HG03521 (cell line): Measurements from ENCODE around the gene ABT1.
"Not testable (repeated sequence)": the region's sequence is repeated elsewhere in the genome, so short reads cannot be mapped to it uniquely, and the experiment has no call there.

ENCODE experiments used
- ATAC-seq: cut with Tn5 transposase; IDR thresholded peaks from one replicate; pipeline ENCODE4 v1.9.1; 2021; ENCODE audit warnings: mild to moderate bottlenecking, moderate library complexity; ENCODE audit not compliant: unreplicated experiment

ABT1 gene

GRCh38 chr6:26596579-26597388, at the start of gene ABT1:
ABT1 (plus strand) TSS chr6:26596953; CDS start chr6:26596983, 30 bp downstream.
- peak; percentile 79 for ATAC-seq

GRCh38 chr6:26547363-26547762, 49.4 kb upstream of the ABT1 start:
- not testable (repeated sequence) for ATAC-seq

- no peak for ATAC-seq
Observed at GRCh38 chr6:26550250-26550993, 46.3 kb upstream of the ABT1 start.

- ATAC-seq: no peak
Observed at GRCh38 chr6:26552205-26552604, 44.5 kb upstream of the ABT1 start.

- ATAC-seq: no peak
Observed at GRCh38 chr6:26552640-26553188, 44.0 kb upstream of the ABT1 start.

DNA sequence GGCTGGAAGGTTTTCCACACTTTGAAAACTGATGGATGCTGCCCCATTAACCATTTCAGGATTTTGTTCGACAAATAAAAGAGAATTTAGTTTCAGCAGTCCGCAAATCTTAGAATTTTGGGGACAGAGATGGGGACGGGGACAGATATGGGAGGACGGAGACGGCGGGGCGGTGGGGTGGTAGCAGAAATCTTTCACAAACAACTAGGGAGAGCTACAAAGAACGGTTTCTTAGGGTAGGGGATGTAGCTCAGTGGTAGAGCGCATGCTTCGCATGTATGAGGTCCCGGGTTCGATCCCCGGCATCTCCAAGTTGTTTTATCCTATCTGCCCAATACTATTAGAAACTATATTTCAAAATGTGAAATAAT, 43.5 kb upstream of the ABT1 start:
- peak; percentile 52 for ATAC-seq

DNA sequence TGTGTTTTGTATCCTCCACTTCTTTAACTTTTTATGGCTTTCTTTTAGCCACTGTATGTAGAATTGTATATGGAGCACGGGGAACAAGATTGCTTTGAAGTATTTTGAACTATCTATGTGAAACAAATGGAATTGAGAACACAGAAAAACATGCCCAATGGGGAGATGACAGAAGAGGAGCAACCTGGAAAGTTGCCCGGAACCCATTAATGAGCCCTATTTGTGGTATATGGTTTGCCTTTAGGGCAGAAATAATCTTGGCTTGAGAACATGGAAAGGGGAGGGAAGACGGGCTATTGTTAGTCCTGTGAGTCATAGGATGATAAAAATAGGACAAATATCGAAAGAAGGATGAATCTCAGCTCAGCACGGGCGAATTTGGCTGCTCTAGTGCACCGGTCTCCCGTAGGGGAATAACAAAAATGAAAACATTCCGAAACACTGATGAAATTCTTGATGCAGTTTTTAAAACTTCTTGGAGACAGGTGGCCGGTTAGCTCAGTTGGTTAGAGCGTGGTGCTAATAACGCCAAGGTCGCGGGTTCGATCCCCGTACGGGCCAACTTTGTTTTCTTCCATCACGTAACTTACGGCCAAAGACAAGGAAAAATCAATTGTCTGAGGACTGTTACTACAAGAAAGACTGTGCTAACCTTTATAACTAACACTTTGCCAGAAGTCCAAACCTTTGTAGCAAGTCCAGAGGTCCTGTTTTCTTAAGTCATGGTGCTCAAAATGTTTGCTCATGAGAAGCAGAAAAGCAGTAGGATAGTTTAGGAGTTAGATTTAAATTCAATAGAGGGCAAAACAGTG, 42.9 kb upstream of the ABT1 start:
- ATAC-seq: no peak

GRCh38 chr6:26554447-26554696, 42.4 kb upstream of the ABT1 start:
- ATAC-seq: no peak

DNA sequence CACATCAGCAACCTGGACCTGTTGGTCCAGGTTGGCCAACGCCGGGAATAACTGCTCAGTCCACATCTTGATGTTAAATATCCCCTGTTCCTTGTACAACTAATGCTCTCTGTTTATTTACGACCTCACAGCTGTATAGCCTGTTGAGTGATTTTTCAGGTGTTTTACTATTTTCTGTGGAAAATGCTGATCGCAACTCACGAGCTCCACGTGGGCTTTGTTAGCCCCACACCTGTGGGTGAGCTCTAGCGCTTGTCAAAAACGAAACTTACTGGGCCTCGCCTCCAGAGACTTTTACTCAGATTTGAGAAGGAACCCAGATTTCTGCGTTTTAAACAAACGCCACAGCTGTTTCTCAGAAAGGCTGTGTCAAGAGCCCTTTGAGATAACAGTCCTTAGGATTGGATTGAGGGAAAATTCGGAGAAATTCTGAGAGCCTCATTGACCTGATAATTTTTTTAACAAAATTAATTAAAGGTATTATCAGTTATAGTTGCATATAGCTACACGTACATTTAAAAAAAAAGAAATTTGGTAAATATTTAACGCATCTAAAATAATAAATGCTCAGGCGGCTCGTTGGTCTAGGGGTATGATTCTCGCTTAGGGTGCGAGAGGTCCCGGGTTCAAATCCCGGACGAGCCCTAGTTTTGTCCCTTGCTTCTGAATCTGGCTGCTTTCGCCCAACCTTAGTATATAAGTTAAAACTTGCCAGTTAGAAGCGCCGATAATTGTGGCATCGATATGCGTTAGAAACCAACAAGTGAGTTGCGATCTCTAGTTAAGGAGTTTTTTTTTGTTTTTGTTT, 41.9 kb upstream of the ABT1 start:
- no peak for ATAC-seq

DNA sequence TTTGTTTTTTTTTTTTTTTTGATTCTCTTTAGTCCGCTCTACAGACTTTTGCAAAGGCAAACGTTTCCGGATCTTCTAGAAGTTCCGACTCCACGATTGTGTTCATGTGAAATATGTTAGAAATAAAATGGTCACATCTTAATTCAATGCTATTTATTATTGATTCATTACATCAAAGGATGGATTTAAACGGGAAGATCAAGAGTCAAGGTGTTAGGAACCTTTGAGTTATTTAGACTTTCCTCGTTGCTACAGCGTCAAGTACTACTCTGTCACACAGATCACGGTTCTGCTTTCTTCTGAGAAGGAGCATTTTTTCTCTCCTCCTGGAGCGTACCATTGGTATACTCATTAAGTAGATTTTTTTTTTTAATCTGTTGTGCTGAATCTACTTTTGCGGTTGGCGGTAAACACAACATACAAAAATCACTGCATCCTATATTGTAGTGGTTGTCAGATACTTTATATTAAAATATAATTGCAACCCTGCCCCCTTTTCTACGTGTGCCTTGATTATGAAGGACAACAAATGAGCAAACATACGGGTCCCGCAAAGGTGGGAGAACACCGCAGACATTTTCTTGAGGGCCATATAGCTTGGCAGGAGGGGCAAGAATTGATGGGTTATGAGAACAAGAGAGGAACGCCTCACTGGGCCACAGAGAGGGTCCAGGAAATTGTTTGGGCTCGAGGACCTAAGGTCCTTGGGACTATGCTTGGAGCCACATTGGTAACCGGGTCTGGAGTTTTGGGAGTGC, 41.1 kb upstream of the ABT1 start:
- ATAC-seq: no peak

GRCh38 chr6:26556263-26557070, 40.3 kb upstream of the ABT1 start:
- no peak for ATAC-seq

DNA sequence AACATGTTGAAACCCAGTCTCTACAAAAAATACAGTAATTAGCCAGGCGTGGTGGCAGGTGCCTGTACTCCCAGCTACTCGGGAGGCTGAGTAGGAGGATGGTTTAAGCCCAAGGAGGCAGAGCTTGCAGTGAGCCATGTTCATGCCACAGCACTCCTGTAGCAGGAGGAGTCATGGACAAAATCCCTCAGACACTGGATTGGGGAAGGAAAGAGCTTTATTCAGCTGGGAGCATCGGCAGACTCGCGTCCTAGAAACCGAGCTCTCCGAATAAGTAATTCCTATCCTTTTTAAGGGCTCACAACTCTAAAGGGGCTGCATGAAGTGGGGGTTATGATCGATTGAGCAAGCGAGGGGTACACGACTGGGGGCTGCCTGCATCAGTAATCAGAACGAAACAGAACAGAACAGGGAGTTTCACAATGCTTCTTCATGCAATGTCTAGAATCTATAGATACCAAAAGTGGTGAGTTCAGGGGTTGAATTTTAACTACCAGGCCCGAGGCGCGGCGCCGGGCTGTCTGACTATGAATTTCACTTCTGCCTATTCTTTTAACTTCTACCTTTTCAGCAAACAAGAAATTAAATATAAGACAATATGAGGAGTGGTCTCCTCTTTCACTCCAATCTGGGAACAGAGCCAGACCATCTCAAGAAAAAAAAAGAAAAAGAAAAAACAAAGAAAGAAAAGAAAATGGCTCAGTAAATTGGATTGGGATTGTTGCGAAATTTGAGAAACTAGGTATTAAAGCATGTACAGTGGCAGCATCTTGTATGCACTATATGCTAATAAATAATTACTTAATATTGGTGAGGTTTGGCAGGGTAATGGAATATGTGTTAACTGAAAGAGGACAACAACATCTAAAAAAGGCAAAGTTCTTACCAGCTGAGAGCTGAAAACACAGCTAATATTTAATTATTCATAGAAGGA, 35.0 kb upstream of the ABT1 start:
- no peak for ATAC-seq

GRCh38 chr6:26563488-26563887, 33.3 kb upstream of the ABT1 start:
- ATAC-seq: no peak

GRCh38 chr6:26568601-26569432, 27.9 kb upstream of the ABT1 start:
- ATAC-seq: peak; percentile 75

DNA sequence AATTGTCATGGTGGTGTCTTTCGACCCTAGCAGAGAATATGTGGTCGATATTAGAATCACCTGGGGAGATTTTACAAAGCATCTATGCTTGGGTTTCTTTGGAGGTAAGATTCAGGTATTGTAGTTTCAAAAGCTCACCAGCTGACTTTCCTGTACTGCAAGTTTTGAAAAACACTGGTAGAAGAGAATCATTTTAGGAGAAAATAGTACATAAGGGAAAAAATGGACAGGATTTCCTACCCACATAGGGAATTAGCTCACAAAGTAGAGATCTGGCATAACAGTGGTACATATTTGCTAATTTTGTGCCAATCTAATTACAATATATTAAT, 27.4 kb upstream of the ABT1 start:
- ATAC-seq: no peak

DNA sequence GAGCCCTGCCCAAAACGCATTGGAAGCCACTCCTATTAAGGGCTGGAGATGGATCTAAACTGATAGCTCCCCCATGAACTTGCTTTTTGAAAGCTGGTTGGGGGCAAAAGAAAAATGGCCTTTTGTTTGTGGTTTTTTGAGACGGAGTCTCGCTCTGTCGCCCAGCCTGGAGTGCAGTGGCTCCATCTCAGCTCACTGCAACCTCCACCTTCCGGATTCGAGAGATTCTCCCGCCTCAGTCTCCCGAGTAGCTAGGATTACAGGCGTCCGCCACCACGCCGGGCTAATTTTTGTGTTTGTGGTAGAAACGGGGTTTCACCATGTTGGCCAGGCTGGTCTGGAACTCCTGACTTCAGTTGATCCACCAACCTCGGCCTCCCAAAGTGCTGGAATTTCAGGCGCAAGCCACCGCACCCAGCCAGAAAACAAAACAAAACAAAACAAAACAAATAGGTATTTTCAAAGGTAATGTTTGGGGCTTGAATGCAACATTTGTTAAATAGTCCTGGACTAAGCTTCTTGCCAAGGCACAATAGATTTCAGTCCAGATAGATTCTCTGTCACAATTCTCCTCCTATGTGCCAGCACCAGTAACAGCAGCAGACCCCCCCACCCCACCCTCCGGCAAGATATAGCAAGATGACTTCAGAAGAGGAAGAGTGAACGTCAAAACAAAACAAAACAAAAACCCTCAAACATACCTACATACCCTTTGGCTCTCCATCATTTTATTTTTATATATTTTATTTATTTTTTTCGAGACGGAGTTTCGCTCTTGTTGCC, 26.5 kb upstream of the ABT1 start:
- ATAC-seq: no peak
